H1 (cell line): Measurements from ENCODE around the gene GJA10. TPM values are rescaled to one million over a fixed set of nuclear protein-coding genes. Genes with fewer than 3 reads are reported as not detected.

Experiments
- BACH1 ChIP-seq: IDR thresholded peaks from 2 replicates; pipeline ENCODE4 v1.6.1; 2012; ENCODE audit warnings: low read length, improper control_type of control experiment
- CTBP2 ChIP-seq: IDR thresholded peaks from 2 replicates; pipeline ENCODE4 v1.7.0; 2011; ENCODE audit warnings: borderline replicate concordance, mild to moderate bottlenecking, moderate library complexity, mixed read lengths, low read length; ENCODE audit not compliant: insufficient read depth, insufficient read length
- EP300 ChIP-seq, 2 experiments: IDR thresholded peaks; 1 replicate in 1 of 2; 2 replicates in 1 of 2; pipeline ENCODE4 v1.6.1; 2011 to 2012; ENCODE audit warnings: low read depth in 2 of 2, low read length in 2 of 2, mild to moderate bottlenecking in 2 of 2, borderline replicate concordance in 1 of 2, inconsistent platforms in 1 of 2, moderate library complexity in 1 of 2
- MAFK ChIP-seq: IDR thresholded peaks from 2 replicates; pipeline ENCODE4 v1.6.1; 2012; ENCODE audit warnings: low read depth, mild to moderate bottlenecking, improper control_type of control experiment, low read length
- NANOG ChIP-seq: IDR thresholded peaks from 2 replicates; pipeline ENCODE4 v1.6.1; 2011; ENCODE audit warnings: low read length, low read depth, mild to moderate bottlenecking, inconsistent platforms; ENCODE audit not compliant: insufficient read depth, poor library complexity, severe bottlenecking
- RFX5 ChIP-seq: IDR thresholded peaks from 2 replicates; pipeline ENCODE4 v1.6.1; 2011; ENCODE audit warnings: low read depth, low read length, improper control_type of control experiment, borderline replicate concordance
- SIN3A ChIP-seq, 2 experiments: IDR thresholded peaks in 1 of 2; conservative IDR thresholded peaks in 1 of 2; 2 replicates each; pipeline ENCODE4 v1.6.1; 2011 to 2012; ENCODE audit warnings: low read length in 2 of 2, improper control_type of control experiment in 1 of 2, low read depth in 1 of 2, mild to moderate bottlenecking in 1 of 2
- YY1 ChIP-seq: IDR thresholded peaks from 2 replicates; pipeline ENCODE4 v1.6.1; 2011; ENCODE audit warnings: low read depth, mild to moderate bottlenecking, low read length
- polyA plus RNA-seq, 7 experiments: library from polyadenylated mRNA; depleted of rRNA in 3 of 7; stranded (reverse) in 5 of 7; unstranded in 2 of 7; fragments of >200 nt in 5 of 7; fragments of 200-250 nt in 2 of 7; gene quantifications; 1 replicate in 5 of 7; 2 replicates in 1 of 7; 4 replicates in 1 of 7; pipeline versions ENCODE4 v1.2.1 to v1.2.3, GENCODE V29; 2011 to 2013; ENCODE audit warnings: missing spikeins in 2 of 7, mixed read lengths in 2 of 7
- total RNA-seq: library from RNA; stranded (reverse); fragmentation: NEBNext Ultra II Directional; extraction: Animal tissue kit (Norgen Biotek cat#: 25700); gene quantifications from 2 replicates; pipeline ENCODE4 v1.2.1, GENCODE V29; 2021
- TF ChIP-seq, protein P1 (sequence below): IDR thresholded peaks from 2 replicates; pipeline ENCODE4 v1.6.1; 2012; ENCODE audit warnings: low read length, inconsistent platforms

The GJA10 gene
- total and polyA plus RNA-seq, 2 of the 8 experiments (the other 6 are each of a cell fraction or from before 2014, with no cell fraction given) = 0.21 TPM; not detected in 1

- TF ChIP-seq, protein P1, sequence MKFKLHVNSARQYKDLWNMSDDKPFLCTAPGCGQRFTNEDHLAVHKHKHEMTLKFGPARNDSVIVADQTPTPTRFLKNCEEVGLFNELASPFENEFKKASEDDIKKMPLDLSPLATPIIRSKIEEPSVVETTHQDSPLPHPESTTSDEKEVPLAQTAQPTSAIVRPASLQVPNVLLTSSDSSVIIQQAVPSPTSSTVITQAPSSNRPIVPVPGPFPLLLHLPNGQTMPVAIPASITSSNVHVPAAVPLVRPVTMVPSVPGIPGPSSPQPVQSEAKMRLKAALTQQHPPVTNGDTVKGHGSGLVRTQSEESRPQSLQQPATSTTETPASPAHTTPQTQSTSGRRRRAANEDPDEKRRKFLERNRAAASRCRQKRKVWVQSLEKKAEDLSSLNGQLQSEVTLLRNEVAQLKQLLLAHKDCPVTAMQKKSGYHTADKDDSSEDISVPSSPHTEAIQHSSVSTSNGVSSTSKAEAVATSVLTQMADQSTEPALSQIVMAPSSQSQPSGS = no peak
- TF ChIP-seq MAFK (no peak), YY1 (no peak), EP300 (IDR thresholded peaks at IDR 0.05; ENCODE audit: borderline replicate concordance in 1 of 2, low read depth in 2 of 2, low read length in 2 of 2) (no peak), SIN3A (conservative IDR thresholded peaks at IDR 0.05 in 1 of 2, IDR thresholded peaks at IDR 0.05 in 1 of 2; ENCODE audit: low read depth in 1 of 2, low read length in 2 of 2) (no peak), BACH1 (no peak), RFX5 (no peak), NANOG (no peak), CTBP2 (no peak)
These were observed 47.7 kb downstream of the GJA10 start (continued) for GRCh38 chr6:89941763-89942497.
